ENCODE data around the gene PON2.

PON2 gene

DNA sequence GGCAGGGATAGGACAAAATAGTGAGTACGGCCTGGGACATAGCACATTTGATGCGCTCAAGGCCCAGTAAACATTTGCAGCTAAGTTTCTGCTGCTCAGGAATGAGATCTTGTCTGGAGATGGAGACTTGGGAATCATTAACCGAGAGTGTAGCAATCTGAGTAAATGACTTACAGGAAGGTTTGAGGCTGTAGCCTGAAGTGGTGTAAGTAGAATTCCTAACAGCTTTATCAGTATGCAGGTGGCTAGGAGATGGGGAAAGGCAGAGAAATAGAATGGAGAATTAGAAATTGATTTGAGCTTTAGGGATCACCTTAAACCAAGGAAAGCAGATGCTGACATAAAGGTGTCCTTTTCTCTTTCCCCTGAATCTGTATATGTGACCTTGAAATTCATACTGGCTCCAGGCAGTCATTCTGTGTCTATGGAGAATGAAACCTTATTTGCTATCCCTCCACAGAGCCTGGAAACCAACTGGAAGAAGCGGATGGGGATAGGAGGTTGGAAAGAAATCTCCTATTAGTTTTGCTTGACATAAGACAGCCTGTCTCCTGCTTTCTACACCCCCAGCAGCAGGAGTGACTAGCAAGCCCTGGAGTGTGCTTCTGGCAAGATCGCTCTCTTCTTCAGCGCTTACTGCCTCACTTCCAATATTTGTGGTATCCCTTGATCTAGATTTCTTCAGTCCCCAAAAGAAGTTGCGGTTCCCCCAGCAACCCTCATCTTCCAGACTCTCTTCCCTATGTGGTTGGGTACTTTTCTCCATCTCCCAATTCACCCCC lies 6.4 kb upstream of the PON2 start:
- FAIRE-seq = no peak

DNA sequence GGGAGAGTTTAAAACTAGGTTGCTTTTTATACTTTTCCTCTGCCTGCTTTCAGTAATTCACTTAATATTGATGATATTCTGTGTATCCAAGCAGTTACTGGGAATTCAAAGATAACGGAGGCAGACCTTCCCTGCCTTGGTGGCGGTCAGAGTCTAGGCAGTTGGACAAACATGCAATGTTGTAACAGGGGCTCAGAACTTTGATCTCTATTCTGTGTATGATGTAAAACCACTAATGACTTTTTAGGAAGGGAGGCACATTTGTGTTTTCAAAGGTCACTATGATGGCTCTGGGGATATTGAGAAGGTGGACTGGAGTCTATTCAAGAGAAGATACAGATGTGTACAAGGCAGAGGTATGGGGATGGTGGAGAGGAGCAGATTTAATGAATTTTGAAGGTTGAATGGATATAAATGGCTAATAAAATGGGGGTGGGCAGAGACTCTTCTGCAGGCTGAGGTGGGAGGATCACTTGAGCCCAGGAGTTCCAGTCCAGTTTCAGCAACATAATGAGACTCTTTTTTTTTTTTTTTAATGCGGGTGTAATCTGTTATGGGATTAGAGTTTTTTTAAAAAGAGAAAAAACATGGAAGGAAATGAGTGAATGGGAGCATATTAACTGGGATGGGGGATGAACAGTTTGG lies 5.7 kb upstream of the PON2 start:
- FAIRE-seq = no peak

DNA sequence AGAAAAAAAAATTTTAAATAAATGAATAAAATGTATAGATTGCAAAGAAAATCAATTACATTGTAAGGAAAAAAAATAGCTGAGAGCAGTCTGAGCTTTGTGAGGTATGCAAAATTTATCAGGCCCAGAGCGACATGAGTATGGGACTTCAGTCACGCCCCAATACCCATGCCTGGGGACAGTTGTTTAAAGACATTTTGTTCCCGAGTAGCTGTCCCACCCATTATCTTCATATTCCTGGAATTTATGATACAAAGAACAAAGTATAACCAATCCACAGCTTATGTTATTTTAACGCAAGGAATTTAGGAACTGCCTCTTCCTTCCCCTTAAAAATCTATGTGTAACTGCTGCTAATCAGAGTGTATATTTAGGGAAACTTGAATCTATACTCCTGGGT lies 1.6 kb upstream of the PON2 start:
- FAIRE-seq = no peak

DNA sequence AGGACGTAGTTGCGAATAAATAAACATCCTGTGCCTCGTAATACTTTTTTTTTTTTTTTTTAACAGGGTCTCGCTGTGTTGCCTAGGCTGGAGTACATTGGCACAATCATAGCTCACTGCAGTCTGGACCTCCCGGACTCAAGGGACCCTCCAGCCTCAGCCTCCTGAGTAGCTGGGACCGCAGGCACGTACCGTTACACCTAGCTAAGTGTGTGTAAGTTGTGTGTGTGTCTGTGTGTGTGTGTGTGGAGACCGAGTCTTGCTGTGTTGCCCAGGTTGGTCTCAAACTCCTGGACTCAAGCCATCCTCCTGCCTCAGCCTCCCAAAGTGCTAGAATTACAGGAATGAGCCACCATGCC lies 573 bp upstream of the PON2 start:
- no peak for FAIRE-seq

DNA sequence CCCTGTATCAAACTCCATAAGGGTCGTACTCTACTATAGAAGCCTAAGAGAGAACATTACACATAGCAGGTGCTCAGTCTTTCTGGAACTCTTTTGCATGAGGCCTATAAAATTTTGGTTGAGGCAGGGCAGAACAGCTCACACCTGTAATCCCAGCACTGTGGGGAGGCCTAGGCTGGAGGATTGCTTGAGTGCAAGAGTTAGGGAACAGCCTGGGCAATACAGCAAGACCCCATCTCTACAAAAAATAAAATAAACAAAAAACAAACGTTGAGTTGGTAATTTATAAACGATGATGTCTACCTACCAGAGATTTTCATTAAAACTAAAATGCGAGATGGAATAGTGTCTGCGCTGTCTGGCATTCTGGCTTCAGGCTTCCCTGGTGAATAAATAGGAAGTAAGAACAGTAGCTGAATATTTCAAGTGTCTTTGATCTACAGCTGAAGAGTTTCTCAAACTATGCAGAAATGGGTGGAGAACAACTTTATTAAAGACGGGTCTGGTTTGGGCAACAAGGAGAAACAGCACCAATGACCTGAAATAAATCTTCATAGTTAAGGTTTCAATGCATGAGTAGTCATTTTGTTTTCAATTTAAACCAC lies 774 bp downstream of the PON2 start:
- FAIRE-seq = no peak

DNA sequence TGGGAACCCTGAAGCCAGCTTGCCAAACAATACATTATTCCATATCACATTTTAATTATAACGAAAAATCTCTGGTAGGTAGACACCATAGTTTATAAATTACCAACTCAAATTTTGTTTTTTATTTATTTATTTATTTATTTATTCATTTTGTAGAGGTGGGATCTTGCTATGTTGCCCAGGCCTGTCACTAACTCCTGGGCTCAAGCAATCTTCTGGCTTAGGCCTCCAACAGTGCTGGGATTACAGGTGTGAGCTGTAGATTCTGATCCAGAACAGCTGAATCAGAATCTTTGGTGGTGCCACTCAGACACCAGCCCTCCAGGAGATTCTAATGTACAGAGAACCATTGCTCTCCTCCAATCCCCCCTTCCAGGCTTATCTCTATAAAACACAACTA lies 1.7 kb downstream of the PON2 start:
- FAIRE-seq = no peak

DNA sequence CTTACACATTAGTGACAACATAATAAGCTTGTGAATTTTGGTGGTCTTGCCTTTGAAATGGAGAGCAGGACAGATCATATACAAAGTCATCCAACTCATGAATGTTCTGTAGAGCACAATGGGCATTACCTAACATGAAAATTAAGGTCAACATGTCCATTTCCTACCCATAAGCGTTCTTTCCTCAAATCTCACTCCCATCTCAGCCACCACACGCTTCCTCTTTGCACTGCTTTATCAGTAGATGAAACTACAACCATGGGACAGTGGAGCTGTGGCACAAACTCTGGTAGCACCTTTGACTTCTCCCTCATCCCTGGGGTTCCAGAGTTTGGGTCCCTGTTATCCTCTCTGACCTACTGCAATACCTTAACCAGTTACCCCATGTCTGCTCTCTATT lies 2.2 kb downstream of the PON2 start:
- FAIRE-seq = no peak

DNA sequence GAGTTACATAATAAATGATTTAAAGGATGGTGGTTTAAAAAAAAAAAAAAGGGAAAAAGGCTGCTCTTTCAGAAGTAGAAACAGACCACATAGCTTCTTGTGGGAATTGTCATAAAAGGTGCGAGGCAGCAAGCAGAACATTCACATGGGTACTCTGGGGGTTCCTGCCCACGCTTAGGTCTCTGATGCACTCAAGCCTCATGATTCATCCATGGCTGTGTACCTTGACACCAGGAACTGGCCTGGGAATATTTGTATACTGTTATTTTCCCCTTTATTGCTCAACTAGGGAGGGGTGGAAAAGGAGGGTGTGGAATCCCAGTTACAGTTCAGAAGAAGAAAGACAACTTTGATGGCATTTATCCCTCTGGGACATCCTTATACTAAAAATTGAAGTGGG lies 4.0 kb downstream of the PON2 start:
- FAIRE-seq = no peak

DNA sequence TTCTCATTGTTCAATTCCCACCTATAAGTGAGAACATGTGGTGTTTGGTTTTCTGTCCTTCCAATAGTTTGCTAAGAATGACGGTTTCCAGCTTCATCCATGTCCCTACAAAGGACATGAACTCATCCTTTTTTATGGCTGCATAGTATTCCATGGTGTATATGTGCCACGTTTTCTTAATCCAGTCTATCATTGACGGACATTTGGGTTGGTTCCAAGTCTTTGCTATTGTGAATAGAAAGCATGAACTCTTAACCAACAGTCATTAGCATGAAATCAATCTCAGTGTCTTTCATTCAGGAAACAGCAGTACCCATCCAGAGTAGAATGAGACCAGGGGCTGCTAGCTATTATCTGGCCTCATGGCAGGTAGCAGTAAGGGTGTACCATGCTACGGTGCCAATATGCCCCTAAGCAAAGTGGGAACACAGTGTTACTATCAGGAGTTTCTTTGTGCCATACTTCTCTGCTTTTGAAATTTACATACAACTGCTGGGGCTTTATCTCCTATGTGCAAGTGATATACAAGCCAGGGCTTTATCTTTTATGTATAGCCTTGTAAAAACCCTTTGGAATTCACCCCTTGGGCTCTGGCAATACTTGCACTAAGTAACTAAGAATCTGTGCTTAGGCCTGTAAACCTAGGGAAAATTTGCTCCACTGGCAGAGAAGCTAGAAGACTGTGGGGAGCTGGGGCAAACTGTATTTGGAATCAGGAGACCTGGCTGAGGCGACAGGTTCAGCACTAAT lies 5.4 kb downstream of the PON2 start:
- FAIRE-seq = no peak

DNA sequence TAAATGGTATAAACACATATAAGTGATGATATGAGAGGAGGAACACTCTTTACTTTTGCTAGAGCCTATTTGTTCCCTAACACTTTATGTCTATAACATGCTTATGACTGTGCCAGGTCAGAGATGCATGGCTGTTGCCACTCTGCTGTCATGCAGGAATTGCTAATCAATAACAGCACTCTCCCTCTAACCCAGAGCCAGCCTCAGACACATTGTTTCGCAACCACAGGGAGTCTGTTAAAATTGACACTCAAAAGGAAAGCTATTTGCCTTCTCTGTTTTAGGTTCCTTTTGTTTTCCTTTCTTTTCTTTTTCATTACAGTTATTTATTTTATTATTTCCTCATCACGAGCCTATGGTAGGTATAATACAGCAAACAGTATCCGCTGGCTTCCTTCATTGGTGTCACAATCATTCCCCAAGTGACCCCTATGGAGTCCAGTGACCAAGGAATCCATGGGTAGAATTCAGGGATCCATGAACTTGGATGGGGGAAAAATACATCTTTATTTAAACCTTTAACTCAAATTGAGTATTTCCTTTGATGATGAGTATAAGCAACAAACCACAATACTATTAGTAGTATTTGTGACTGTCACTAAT lies 6.8 kb downstream of the PON2 start:
- no peak for FAIRE-seq

DNA sequence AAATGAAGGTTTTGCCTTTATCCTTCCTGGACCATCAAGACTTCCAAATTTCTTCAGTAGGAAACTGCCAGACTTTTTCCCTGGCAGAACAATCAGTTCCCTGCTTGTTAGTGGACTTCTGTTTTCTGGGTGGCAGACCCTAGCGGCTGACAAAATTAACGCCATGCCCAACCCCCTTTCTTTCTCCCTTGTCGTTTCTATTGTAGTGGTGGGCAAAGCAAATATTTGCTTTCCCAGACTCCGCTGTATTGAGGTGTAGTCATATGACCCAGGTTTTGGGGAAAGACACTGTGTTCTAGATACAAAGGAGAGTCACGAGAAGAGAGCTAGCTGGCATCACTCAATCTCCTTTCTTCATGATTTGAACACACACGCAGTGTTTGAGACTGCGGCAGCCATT lies 7.7 kb downstream of the PON2 start:
- FAIRE-seq = no peak

DNA sequence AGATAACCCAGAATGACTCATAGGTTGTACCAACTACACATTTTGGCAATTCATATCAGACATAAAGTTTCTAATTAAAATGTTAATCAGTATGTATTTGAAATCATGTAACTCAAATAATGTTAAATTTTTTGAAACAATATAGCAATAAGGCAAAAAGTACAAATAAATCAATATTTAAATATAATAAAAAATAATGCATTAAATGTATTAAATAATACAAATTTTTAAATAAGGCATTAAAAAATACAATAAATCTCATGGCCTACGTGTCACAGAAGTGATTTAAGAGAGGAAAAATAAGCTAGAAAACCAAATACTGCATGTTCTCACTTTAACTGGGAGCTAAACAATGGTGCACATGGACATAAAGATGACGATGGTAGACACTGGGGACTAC lies 9.1 kb downstream of the PON2 start:
- FAIRE-seq = peak; percentile 45

DNA sequence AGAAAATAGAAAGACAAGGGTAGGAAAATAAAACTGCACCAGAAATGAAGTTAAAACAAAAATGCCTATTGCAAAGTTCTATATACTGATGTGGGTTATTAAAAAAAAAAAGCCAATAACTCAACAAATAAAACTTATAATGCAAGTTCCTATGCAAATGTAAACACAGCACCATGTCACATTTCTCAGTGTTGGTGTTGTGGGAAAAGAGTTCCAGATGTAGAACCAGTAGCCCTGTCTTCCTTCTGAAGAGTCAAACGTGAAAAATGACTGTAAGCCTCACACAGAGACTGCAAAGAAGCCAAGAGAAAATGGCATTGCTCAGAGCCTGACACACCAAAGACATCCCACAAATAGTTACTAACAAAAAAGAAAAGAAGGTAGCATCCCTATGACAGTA lies 10.1 kb downstream of the PON2 start:
- FAIRE-seq = no peak

DNA sequence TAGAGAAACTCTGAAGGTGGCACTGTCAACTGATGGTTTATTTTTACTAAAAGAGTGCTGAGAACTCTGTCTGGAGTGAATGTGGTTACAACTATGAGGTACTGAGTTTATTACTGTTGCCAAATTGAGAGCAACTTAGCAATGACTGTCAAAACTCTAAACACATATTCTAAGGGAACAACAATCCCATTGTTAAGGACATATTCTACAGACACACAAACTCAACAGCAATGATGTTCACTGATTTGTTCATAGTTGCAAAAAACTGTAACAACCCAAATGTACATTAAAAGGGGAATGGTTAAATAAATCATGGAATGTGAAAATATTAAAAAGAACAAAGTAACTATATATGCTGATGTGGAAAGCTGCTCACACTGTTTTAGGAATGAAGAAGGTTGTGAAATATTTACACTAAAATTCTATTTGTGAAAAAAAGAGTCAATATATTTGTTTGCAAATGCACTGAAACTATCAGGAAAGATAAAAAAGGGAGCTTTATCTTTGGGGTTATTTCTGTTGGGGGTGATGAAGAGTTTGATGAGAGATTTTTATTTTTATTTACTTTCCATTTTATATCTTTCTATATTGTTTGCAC lies 12.9 kb downstream of the PON2 start:
- FAIRE-seq = no peak

DNA sequence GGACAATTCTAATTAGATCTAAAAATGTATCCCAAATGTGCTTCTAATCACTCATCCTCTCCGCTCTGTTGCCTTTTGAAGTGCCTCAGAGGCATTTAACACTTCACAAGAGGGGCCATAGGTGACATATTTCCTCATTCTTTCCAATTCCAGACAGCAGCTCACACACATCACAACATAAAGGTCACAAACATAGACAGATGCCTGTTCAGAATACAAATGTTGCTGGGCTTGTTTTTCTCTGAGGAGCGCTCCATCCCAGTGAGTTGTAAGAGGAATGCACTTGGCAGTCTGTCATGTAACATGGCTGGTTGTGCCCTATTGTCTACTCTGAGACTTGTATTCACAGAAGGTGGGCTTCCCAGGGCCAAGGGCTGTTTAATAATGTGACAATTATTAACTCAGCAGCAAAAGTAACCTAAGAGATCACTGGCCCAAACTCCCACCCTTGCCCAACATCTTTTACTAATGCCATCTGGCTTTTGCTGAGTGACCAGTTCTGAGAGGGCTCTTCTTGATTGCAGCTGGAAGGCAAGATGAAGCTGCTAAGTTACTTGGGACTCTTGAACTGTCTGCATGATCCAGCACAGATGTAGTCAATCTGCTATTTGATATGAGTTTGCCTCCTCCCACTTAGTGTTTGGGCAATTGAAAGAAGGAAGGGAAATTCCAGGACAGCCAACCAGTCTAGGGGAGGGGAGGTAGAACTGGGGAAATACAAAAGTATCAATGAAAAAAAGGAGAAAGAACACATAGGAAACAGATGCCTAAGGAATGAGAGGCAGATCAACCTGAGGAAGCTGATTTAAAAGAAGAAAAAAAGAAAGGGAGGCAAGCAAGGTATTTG lies 13.6 kb downstream of the PON2 start:
- FAIRE-seq = no peak

DNA sequence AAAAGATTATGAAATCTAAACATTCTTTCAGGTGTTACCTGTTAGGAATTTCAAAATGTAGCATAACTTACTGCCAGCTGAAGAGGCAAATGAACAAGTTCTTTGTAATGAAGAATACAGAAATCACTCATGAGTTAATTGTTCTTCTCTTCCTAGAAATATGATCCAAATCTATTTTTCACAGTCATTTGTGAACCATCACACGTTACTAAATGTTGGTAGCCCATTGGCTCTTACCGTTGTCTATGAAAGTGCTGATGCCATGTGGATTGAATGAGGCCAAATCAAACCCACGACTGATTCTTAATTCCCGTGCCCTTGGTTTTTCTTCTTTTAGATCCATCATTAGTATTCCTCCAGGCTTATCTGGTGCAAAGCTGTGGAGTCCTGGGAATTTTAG lies 22.8 kb downstream of the PON2 start:
- no peak for FAIRE-seq

DNA sequence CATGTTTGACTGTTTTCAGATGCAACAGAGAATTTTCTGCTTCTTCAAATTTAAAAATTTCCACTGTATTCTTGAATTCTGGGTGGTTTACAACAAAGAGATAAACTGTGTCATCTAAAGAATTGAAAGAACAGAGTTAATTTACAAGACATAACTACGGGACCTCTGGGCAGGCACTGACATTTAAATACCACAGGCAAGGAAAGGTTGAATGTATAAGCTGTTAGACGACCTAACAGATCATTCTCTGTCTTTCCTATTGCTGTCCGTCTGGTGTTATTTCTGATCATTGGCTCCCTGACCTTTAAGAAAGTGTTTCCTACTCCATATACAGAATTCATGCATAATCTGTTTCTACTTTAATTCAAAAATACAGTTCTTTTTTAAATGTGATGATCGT lies 23.2 kb downstream of the PON2 start:
- no peak for FAIRE-seq

DNA sequence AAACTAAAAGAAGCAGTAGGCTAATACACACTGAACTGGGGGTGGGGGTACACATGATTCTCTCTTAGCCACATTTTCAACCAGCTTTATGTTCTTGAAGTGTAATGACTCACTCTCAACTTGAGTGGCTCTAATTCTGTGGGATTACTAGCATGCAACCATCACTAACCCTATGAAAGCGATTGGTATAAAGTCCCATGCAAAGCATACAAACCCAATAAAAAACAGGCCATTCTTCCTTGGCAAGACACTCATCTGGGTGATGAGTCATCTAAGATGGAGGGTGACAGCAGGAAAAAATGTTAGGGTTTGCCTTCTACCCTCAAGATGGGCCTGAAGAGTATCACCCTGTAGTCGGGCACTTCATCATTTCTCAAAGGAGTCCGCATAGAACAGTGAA lies 23.8 kb downstream of the PON2 start:
- FAIRE-seq = no peak

DNA sequence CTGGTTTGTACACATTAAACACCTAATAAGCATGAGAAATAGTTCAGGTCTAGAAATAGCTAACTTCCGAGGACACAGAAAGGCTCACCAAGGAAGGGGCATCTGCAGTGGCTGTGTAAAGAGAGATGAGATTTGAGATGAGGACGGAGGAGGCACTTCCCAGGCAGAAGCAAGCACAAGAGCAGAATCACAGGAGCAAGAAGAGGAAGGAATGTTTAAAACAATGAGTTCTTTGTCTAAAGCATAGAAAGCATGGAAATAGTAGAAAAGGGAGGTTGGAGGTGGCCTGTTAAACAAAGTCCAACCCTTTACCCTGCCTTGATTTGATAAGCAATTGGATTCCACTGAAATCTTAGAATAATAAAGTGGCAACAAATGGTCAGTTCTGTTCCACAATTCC lies 27.1 kb downstream of the PON2 start:
- no peak for FAIRE-seq

DNA sequence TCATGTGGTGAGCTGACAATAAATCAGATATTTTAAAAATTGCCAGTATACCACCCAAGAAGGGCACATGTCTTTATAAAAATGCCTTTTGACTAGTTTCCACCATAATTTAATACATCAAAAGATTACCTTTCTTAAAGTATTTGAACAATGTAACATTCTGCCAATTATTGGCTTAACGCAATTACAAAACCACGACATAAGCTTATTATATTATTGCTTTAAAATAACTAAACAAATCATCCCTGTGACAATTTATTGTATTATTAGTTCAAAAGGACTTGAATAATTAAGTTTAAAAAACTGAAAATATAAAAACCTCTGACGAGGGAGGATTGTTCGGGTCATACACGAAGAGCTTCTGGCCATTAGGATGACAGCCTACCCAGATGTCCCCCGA lies 29.0 kb downstream of the PON2 start:
- no peak for FAIRE-seq

DNA sequence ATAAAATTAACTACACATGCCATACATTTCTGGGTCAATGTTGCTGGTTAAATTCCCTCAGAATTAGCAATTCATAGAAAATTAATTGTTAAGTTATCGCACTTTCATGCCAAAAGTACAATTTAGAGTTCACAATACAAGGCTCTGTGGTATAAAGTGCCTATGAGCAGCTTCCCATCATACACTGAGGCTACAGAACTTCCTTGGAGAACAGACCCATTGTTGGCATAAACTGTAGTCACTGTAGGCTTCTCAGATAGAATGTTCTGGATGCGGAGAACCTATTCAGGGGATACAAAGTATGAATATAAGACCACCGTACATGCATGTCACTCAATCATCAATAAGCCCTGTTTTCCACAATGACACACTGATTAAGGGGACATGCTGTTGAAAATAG lies 29.6 kb downstream of the PON2 start:
- no peak for FAIRE-seq

DNA sequence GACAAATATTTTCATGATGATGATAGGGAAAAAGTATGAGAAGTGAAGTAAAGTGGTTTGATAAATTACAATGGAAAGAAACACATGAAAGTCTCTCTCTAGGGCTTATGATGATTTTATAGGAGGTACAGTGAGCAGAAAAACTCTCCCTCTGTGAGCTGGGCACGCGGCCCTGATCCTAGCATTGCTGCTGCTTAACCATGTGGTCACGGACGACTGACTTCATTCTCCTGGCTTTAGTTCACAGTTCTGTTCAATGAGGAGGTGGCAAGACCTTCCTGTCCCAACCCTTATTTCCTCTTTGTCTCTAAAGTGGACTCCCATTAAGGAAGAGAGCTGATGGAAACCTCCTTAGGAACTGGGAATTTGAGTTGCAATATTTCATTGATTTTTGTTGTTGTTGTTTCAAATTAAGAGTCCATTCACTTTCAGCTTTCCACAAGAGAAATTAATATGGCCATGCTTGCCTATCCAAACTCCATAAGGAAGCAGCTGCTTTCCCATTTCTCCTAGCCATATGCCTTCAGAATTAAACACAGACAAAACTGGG lies 30.4 kb downstream of the PON2 start:
- no peak for FAIRE-seq

Data from TTC549 (cell line).